CD4-positive, alpha-beta T cell treated with Interleukin-6 for 4 hours (primary cell): ENCODE measurements around the gene IGIP.

Experiments used
- DNase-seq: peaks from one replicate; pipeline ENCODE4 v3.0.0-alpha.2; 2020; ENCODE audit warnings: mixed read lengths

IGIP gene

GRCh38 chr5:140111859-140112551, 13.7 kb upstream of the IGIP start:
- no peak for DNase-seq

- DNase-seq = no peak
Observed at GRCh38 chr5:140112685-140113179, 13.0 kb upstream of the IGIP start.

GRCh38 chr5:140113180-140113698, 12.5 kb upstream of the IGIP start:
- DNase-seq = peak; percentile 27

- peak; percentile 96 for DNase-seq
Observed at GRCh38 chr5:140113699-140114263, 12.0 kb upstream of the IGIP start, which contains the start of gene PURA. PURA (plus strand) TSS chr5:140114109; CDS start chr5:140114182, 73 bp downstream.

- peak; percentile 43 for DNase-seq
Observed at GRCh38 chr5:140114341-140115185, 11.2 kb upstream of the IGIP start.

GRCh38 chr5:140115186-140115500, 10.6 kb upstream of the IGIP start:
- no peak for DNase-seq

- no peak for DNase-seq
Observed at GRCh38 chr5:140116716-140117115, 9.0 kb upstream of the IGIP start.

- DNase-seq = no peak
Observed at GRCh38 chr5:140117523-140117922, 8.2 kb upstream of the IGIP start.

- DNase-seq = no peak
Observed at GRCh38 chr5:140118302-140118936, 7.3 kb upstream of the IGIP start.

GRCh38 chr5:140126315-140127012, 727 bp downstream of the IGIP start:
- DNase-seq = no peak

- DNase-seq = no peak
Observed at GRCh38 chr5:140128376-140128775, 2.6 kb downstream of the IGIP start.

GRCh38 chr5:140130949-140131733, 5.4 kb downstream of the IGIP start:
- DNase-seq = no peak

- peak; percentile 28 for DNase-seq
Observed at GRCh38 chr5:140131967-140132409, 6.3 kb downstream of the IGIP start.

- DNase-seq = no peak
Observed at GRCh38 chr5:140133514-140134167, 7.9 kb downstream of the IGIP start.

- no peak for DNase-seq
Observed at GRCh38 chr5:140134277-140134935, 8.7 kb downstream of the IGIP start.

GRCh38 chr5:140135127-140135526, 9.4 kb downstream of the IGIP start:
- no peak for DNase-seq

- DNase-seq = no peak
Observed at GRCh38 chr5:140136624-140137023, 10.9 kb downstream of the IGIP start.

- DNase-seq = no peak
Observed at GRCh38 chr5:140140435-140140834, 14.7 kb downstream of the IGIP start.

GRCh38 chr5:140141241-140141640, 15.5 kb downstream of the IGIP start:
- no peak for DNase-seq

GRCh38 chr5:140142246-140142645, 16.5 kb downstream of the IGIP start:
- DNase-seq = no peak
